Activated naive CD8-positive, alpha-beta T cell treated with anti-CD3 and anti-CD28 coated beads for 36 hours (primary cell): ENCODE data around the gene SLC35A3. TPM values are rescaled to one million over a fixed set of nuclear protein-coding genes. Genes with fewer than 3 reads are reported as not detected.
A peak's percentile ranks its signal among the peaks of the same experiment; 100 is the strongest.
"Not testable (repeated sequence)": the region's sequence is repeated elsewhere in the genome, so short reads cannot be mapped to it uniquely, and the experiment has no call there.

Experiments
- DNase-seq: peaks from one replicate; pipeline ENCODE4 v3.0.0; 2021
- H3K27ac Mint-ChIP-seq: one replicate; pipeline ENCODE4 v1.8.0; 2022; ENCODE audit warnings: mild to moderate bottlenecking, moderate library complexity, mixed read lengths
- H3K27me3 Mint-ChIP-seq: one replicate; pipeline ENCODE4 v1.8.0; 2022; ENCODE audit warnings: mild to moderate bottlenecking, mixed read lengths
- H3K36me3 Mint-ChIP-seq: one replicate; pipeline ENCODE4 v1.8.0; 2021; ENCODE audit warnings: mild to moderate bottlenecking, mixed read lengths
- H3K4me1 Mint-ChIP-seq: one replicate; pipeline ENCODE4 v1.8.0; 2021; ENCODE audit warnings: mixed read lengths
- H3K4me3 Mint-ChIP-seq: one replicate; pipeline ENCODE4 v1.8.0; 2022; ENCODE audit warnings: mild to moderate bottlenecking, moderate library complexity, mixed read lengths
- H3K9me3 Mint-ChIP-seq: one replicate; pipeline ENCODE4 v1.8.0; 2022; ENCODE audit warnings: mixed read lengths
- total RNA-seq, 2 experiments: library from RNA; stranded (reverse); gene quantifications; one replicate each; pipeline ENCODE4 v1.2.3, GENCODE V29; 2021

Gene SLC35A3
- total RNA-seq, 2 experiments from 2014 or later, result 14.0 to 15.8 TPM

- Mint-ChIP-seq H3K36me3 (peaks cover 41% of the 10 kb centered on the region), H3K27me3 (no peaks in the 10 kb centered on the region), H3K4me3 (peak overlapping the region; percentile 87), H3K9me3 (peaks cover 2% of the 10 kb centered on the region), H3K27ac (peak overlapping the region; percentile 97), H3K4me1 (peaks cover 40% of the 10 kb centered on the region)
- DNase-seq, result no peak
These were observed 67.2 kb downstream of the SLC35A3 start for GRCh38 chr1:100036718-100037655.

DNA sequence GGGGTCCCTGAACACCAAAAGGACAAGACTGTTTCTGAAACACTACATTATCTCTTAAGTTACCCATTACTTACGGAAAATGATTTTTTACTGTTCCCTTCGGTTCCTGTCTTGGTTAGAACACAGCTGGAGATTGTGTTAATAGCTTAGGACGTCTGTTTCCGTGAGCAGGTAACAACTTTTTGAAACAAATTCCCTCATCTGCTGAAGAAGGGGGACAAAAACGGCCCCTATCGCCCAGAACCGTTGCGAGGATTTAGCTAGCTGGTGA lies 67.8 kb downstream of the SLC35A3 start:
- peak overlapping the region; percentile 87 for H3K4me3 Mint-ChIP-seq
- no peaks in the 10 kb centered on the region for H3K27me3 Mint-ChIP-seq
- H3K4me1 Mint-ChIP-seq, result peaks cover 45% of the 10 kb centered on the region
- H3K9me3 Mint-ChIP-seq, result peaks cover 2% of the 10 kb centered on the region
- no peak for DNase-seq
- peaks cover 41% of the 10 kb centered on the region for H3K36me3 Mint-ChIP-seq
- peak overlapping the region; percentile 97 for H3K27ac Mint-ChIP-seq

DNA sequence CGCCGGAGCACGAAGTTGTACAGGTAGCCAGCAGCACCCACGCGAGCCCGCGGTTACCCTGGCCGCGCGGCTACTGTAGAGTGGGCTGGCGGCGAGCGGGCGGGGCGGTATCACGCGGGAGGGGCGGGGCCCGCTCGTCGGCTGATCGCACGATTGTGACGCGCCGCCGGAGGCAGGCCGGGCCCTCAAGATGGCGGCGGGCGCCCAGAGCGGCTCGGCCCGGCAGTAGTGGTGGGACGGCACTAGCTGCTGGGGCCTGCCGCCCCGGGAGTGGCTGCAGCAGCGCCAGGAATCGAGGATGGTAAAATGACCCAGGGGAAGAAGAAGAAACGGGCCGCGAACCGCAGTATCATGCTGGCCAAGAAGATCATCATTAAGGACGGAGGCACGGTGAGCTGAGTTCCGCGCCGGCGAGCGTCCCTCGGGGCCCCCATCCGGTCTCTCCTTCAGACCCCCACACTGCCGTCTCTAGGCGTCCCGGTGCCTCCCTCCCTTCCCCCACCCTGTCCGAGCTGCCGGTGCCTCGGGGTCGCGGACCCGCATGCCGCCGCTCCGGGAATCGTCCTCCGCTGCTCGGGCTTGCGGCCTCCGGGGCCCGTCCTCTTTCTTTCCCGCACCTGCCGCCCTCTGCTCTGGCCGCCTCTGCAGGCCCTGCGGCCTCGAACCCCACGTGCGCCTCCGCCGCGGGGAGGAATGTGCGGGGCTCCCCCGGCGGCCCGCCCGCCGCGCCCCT lies 68.3 kb downstream of the SLC35A3 start:
- H3K27me3 Mint-ChIP-seq, result no peaks in the 10 kb centered on the region

GRCh38 chr1:100038660-100039287 lies 69.0 kb downstream of the SLC35A3 start:
- H3K27ac Mint-ChIP-seq, result peak overlapping the region; percentile 97
- H3K4me1 Mint-ChIP-seq, result peaks cover 54% of the 10 kb centered on the region
- no peaks in the 10 kb centered on the region for H3K27me3 Mint-ChIP-seq
- DNase-seq, result peak; percentile 85
- H3K36me3 Mint-ChIP-seq, result peaks cover 50% of the 10 kb centered on the region
- peaks cover 2% of the 10 kb centered on the region for H3K9me3 Mint-ChIP-seq
- H3K4me3 Mint-ChIP-seq, result peak overlapping the region; percentile 87

More for the DNA sequence above, 68.3 kb downstream of the SLC35A3 start:
- H3K9me3 Mint-ChIP-seq, result peaks cover 2% of the 10 kb centered on the region
- H3K4me3 Mint-ChIP-seq, result peak overlapping the region; percentile 87
- H3K36me3 Mint-ChIP-seq, result peaks cover 46% of the 10 kb centered on the region
- H3K27ac Mint-ChIP-seq, result peak overlapping the region; percentile 97
- DNase-seq, result peak; percentile 94
- peaks cover 50% of the 10 kb centered on the region for H3K4me1 Mint-ChIP-seq

DNA sequence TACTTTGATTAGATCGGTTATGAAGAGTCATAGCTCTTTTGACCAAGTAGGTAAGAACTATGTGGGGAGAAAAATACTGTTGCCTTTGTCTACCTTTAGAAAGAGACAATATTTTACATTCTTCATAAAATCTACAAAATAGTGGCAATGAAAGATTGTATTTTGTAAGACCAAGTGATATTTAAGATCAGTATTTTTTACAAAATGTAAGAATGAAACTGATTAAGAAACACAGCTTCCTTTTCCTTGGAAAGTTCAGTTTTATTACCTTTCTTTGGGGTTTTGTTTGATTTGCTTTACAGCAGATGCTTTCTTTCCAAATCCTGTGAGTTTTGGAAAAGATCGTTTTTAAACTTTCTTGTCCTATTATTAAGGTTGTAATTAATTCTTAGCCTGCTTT lies 69.8 kb downstream of the SLC35A3 start:
- peaks cover 2% of the 10 kb centered on the region for H3K9me3 Mint-ChIP-seq
- DNase-seq, result no peak
- H3K36me3 Mint-ChIP-seq, result peaks cover 58% of the 10 kb centered on the region
- H3K4me1 Mint-ChIP-seq, result peaks cover 54% of the 10 kb centered on the region
- peak overlapping the region; percentile 97 for H3K27ac Mint-ChIP-seq
- peak overlapping the region; percentile 87 for H3K4me3 Mint-ChIP-seq
- no peaks in the 10 kb centered on the region for H3K27me3 Mint-ChIP-seq

DNA sequence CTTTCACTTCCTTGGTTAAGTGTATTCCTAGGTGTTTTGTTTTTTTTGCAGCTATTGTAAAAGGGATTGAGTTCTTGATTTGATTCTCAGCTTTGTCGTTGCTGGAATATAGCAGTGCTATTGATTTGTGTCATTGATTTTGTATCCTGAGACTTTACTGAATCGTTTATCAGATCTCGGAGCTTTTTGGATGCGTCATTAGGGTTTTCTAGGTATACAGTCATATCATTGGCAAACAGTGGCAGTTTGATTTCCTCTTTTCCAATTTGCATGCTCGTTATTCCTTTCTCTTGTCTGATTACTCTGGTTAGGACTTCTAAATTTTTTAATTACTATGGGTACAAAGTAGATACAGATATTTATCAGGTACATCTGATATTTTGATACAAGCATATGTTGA lies 75.4 kb downstream of the SLC35A3 start:
- no peak for DNase-seq
- H3K27ac Mint-ChIP-seq, result no peak overlapping the region
- no peaks in the 10 kb centered on the region for H3K9me3 Mint-ChIP-seq
- no peak overlapping the region for H3K4me3 Mint-ChIP-seq
- H3K27me3 Mint-ChIP-seq, result no peaks in the 10 kb centered on the region
- peaks cover 55% of the 10 kb centered on the region for H3K36me3 Mint-ChIP-seq
- H3K4me1 Mint-ChIP-seq, result peaks cover 80% of the 10 kb centered on the region

- H3K27ac Mint-ChIP-seq, result peak overlapping the region; percentile 79
These were observed 77.5 kb downstream of the SLC35A3 start for GRCh38 chr1:100047235-100047708.

GRCh38 chr1:100050139-100050538 lies 80.3 kb downstream of the SLC35A3 start:
- Mint-ChIP-seq H3K4me1 (peaks cover 53% of the 10 kb centered on the region), H3K27ac (peak overlapping the region; percentile 74), H3K36me3 (peaks cover 44% of the 10 kb centered on the region), H3K4me3 (no peak overlapping the region), H3K27me3 (no peaks in the 10 kb centered on the region), H3K9me3 (no peaks in the 10 kb centered on the region)
- DNase-seq, result no peak

More at GRCh38 chr1:100047235-100047708, 77.5 kb downstream of the SLC35A3 start:
- Mint-ChIP-seq H3K4me1 (peaks cover 72% of the 10 kb centered on the region), H3K36me3 (peaks cover 59% of the 10 kb centered on the region), H3K4me3 (peak overlapping the region; percentile 15)
- H3K9me3 Mint-ChIP-seq, H3K27me3 Mint-ChIP-seq, DNase-seq: not testable (repeated sequence)

GRCh38 chr1:100051401-100051800 lies 81.6 kb downstream of the SLC35A3 start:
- Mint-ChIP-seq H3K4me1 (peaks cover 47% of the 10 kb centered on the region), H3K4me3 (no peak overlapping the region)
- no peak for DNase-seq

DNA sequence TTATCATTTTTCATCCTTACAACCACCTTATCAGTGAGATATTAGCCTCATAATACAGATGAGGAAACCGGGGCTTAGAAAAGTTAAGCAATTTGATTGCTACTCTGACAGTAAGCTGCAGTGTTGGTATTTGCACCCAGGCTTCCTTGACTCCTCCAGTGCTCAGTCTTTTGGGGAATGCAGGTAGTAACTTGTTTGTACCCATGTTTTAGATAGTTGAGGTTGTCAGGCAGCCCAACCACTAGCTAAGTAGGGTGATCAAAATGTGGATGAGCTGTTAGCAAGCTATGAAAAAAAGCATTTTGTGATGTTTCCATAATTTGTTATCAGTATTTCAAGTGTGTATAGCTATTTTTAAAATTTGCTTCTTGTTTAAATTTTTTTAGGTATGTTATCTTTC lies 82.1 kb downstream of the SLC35A3 start:
- no peaks in the 10 kb centered on the region for H3K9me3 Mint-ChIP-seq
- no peak overlapping the region for H3K27ac Mint-ChIP-seq
- no peaks in the 10 kb centered on the region for H3K27me3 Mint-ChIP-seq

More at GRCh38 chr1:100051401-100051800, 81.6 kb downstream of the SLC35A3 start:
- Mint-ChIP-seq H3K27ac (no peak overlapping the region), H3K9me3 (no peaks in the 10 kb centered on the region), H3K36me3 (peaks cover 41% of the 10 kb centered on the region), H3K27me3 (no peaks in the 10 kb centered on the region)

GRCh38 chr1:100053119-100053518 lies 83.3 kb downstream of the SLC35A3 start:
- H3K9me3 Mint-ChIP-seq, result no peaks in the 10 kb centered on the region
- no peak overlapping the region for H3K27ac Mint-ChIP-seq
- peaks cover 32% of the 10 kb centered on the region for H3K4me1 Mint-ChIP-seq
- no peak overlapping the region for H3K4me3 Mint-ChIP-seq
- H3K36me3 Mint-ChIP-seq, result peaks cover 40% of the 10 kb centered on the region
- DNase-seq, result no peak
- H3K27me3 Mint-ChIP-seq, result no peaks in the 10 kb centered on the region

More for the DNA sequence above, 82.1 kb downstream of the SLC35A3 start:
- no peak for DNase-seq
- Mint-ChIP-seq H3K36me3 (peaks cover 43% of the 10 kb centered on the region), H3K4me3 (no peak overlapping the region), H3K4me1 (peaks cover 42% of the 10 kb centered on the region)

DNA sequence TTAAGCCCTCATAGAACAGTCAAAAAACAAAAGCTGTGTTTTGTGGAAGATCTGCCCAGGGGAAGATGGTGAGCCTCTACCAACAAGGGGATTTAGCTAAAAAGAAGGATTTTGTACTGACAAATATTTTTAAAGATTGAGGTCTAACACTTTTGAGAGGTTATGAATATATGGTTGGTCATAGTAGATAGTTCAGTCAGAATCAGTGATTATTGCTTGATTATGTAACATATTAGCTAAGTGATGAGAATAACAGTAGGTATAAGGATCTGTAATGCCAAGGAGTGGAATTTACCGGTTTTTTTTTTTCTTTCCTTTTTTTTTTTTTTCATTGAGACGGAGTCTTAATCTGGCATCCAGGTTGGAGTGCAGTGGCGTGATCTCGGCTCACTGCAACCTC lies 83.9 kb downstream of the SLC35A3 start:
- no peak overlapping the region for H3K27ac Mint-ChIP-seq
- peaks cover 36% of the 10 kb centered on the region for H3K36me3 Mint-ChIP-seq
- no peak overlapping the region for H3K4me3 Mint-ChIP-seq
- peaks cover 25% of the 10 kb centered on the region for H3K4me1 Mint-ChIP-seq
- no peak for DNase-seq
- no peaks in the 10 kb centered on the region for H3K27me3 Mint-ChIP-seq
- no peaks in the 10 kb centered on the region for H3K9me3 Mint-ChIP-seq

- DNase-seq, result no peak
- H3K9me3 Mint-ChIP-seq, result no peaks in the 10 kb centered on the region
- H3K27ac Mint-ChIP-seq, result no peak overlapping the region
- H3K4me1 Mint-ChIP-seq, result peaks cover 18% of the 10 kb centered on the region
- H3K27me3 Mint-ChIP-seq, result no peaks in the 10 kb centered on the region
- H3K4me3 Mint-ChIP-seq, result no peak overlapping the region
- peaks cover 42% of the 10 kb centered on the region for H3K36me3 Mint-ChIP-seq
These were observed 91.9 kb downstream of the SLC35A3 start for GRCh38 chr1:100061681-100062080.

DNA sequence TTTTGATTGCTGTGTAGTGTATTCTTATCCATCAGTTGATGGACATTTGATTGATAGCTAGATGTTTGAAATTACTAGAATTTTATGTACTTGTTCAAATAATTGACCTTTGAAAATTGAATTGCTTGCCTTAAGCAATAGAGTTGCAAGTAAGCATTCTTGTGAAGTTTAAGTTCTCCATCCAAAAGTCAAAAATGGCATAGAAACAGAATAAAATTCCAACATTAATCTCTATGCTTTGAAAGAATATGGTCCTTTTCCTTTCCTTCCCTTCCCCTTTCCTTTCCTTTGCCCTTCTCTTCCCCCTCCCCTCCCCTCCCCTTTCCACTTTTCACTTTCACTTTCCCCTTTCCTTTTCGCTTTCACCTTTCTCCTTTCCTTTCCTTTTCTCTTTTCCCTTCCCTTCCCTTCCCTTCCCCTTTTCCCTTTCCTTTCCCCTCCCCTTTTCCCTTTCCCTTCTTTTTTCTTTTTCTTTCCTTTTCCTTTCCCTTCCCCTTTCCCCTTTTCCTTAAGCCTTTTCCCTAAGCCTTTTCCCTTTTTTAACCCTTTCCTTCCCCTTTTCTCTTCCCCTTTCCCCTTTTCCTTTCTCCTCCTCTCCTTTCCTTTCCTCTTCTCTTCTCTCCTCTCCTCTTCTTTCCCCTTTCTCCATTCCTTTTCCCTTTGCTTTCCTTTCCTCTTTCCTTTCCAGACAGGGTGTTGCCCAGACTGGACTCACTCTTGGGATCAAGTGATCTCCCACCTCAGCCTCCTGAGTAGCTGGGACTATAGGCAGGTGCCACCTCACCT lies 95.6 kb downstream of the SLC35A3 start:
- Mint-ChIP-seq H3K27me3 (no peaks in the 10 kb centered on the region), H3K36me3 (peaks cover 49% of the 10 kb centered on the region), H3K4me1 (peaks cover 20% of the 10 kb centered on the region), H3K9me3 (no peaks in the 10 kb centered on the region), H3K27ac (peak overlapping the region; percentile 83), H3K4me3 (no peak overlapping the region)
- DNase-seq, result no peak
